ENCODE results near the gene KPNA6. TPM values are rescaled to one million over a fixed set of nuclear protein-coding genes. Genes with fewer than 3 reads are reported as not detected.
A peak's percentile ranks its signal among the peaks of the same experiment; 100 is the strongest.

Gene KPNA6
- total and polyA plus RNA-seq, 2 of the 13 experiments (the other 11 are each of a cell fraction or from before 2014, with no cell fraction given): 22.0 to 47.5 TPM

DNA sequence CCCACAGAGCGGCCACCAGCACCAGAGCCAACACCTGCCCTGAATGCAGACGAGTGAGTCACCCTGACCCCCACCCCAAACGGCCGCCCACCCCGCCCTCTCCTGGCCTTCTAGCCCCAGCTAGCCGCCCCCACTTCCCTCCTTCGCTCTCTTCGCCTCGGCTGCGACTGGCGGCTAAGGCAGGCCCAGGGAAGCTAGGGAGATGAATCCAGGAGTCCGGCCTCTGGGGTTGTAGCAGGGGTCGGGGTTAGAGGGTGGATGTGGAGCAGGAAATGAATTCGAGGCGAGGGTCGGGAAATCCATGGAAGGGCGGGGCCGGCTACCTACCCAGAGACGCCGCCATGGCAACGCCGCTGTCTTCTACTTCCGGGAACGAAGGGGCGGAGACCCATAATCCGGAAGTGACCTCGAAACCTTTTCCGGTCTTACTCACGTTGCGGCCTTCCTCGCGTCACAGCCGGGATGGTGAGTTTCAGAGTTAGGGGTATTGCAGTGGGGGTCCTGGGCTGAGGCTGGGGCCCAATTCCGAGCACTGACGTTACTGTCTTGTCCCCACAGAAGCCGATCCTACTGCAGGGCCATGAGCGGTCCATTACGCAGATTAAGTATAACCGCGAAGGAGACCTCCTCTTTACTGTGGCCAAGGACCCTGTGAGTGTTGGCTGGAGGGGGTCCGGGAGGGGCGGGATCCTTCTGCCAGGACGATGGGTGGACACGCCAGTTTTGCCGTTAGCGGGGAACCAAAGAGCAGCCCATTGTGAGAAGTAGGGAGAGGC, 114.3 kb downstream of the KPNA6 start, which contains the start of the genes EIF3I and TMEM234 (continued):
- TF ChIP-seq EEA1 (CRISPR knock-in tag; IDR thresholded peaks at IDR 0.05; ENCODE audit: borderline replicate concordance) (no peak), SCMH1 (CRISPR knock-in tag; IDR thresholded peaks at IDR 0.05; ENCODE audit: borderline replicate concordance) (no peak), SATB2 (CRISPR knock-in tag; IDR thresholded peaks at IDR 0.05) (no peak), WIZ (CRISPR knock-in tag; IDR thresholded peaks at IDR 0.05) (no peak; the same call in 1 of the 2 replicates), ZNF12 (CRISPR knock-in tag; IDR thresholded peaks at IDR 0.05) (no peak), ZFP82 (CRISPR knock-in tag; IDR thresholded peaks at IDR 0.05; ENCODE audit: borderline replicate concordance) (0 out of 2 replicates have a peak, but pooled peaks have one; percentile 21), TARDBP (CRISPR knock-in tag; IDR thresholded peaks at IDR 0.05) (0 out of 2 replicates have a peak, but pooled peaks have one; percentile 40), KLF9 (CRISPR knock-in tag; IDR thresholded peaks at IDR 0.05; ENCODE audit: low read depth) (no peak), ZNF260 (CRISPR knock-in tag; IDR thresholded peaks at IDR 0.05; ENCODE audit: borderline replicate concordance, low read depth) (no peak), GATA4 (IDR thresholded peaks at IDR 0.05; ENCODE audit: borderline replicate concordance, low read depth) (0 out of 2 replicates have a peak, but pooled peaks have one; percentile 48), ZNF207 (IDR thresholded peaks at IDR 0.05; ENCODE audit: borderline replicate concordance) (no peak), RBM39 (IDR thresholded peaks at IDR 0.05; ENCODE audit: low read depth, low read length, poor library complexity, severe bottlenecking) (no peak), GABPA (IDR thresholded peaks at IDR 0.05; ENCODE audit: low read depth, low read length) (peak; percentile 90), GABPA (CRISPR knock-in tag; IDR thresholded peaks at IDR 0.05; ENCODE audit: low read depth) (peak; percentile 98), ZNF17 (CRISPR knock-in tag; IDR thresholded peaks at IDR 0.05) (no peak), NAIF1 (CRISPR knock-in tag; IDR thresholded peaks at IDR 0.05; ENCODE audit: borderline replicate concordance) (no peak), ZMYM4 (CRISPR knock-in tag; IDR thresholded peaks at IDR 0.05) (peak; percentile 50; the same call in 1 of the 2 replicates), ATF3 (CRISPR knock-in tag; IDR thresholded peaks at IDR 0.05) (no peak), MLLT10 (CRISPR knock-in tag; IDR thresholded peaks at IDR 0.05) (no peak)
- TF ChIP-seq, protein P1, sequence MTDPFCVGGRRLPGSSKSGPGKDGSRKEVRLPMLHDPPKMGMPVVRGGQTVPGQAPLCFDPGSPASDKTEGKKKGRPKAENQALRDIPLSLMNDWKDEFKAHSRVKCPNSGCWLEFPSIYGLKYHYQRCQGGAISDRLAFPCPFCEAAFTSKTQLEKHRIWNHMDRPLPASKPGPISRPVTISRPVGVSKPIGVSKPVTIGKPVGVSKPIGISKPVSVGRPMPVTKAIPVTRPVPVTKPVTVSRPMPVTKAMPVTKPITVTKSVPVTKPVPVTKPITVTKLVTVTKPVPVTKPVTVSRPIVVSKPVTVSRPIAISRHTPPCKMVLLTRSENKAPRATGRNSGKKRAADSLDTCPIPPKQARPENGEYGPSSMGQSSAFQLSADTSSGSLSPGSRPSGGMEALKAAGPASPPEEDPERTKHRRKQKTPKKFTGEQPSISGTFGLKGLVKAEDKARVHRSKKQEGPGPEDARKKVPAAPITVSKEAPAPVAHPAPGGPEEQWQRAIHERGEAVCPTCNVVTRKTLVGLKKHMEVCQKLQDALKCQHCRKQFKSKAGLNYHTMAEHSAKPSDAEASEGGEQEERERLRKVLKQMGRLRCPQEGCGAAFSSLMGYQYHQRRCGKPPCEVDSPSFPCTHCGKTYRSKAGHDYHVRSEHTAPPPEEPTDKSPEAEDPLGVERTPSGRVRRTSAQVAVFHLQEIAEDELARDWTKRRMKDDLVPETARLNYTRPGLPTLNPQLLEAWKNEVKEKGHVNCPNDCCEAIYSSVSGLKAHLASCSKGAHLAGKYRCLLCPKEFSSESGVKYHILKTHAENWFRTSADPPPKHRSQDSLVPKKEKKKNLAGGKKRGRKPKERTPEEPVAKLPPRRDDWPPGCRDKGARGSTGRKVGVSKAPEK (CRISPR knock-in tag; IDR thresholded peaks at IDR 0.05; ENCODE audit: borderline replicate concordance): no peak
- TF ChIP-seq, protein P2, sequence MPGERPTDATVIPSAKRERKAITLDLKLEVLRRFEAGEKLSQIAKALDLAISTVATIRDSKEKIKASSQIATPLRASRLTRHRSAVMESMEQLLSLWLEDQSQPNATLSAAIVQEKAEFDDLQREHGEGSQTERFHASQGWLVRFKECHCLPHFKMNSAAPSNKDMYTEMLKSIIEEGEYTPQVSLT (CRISPR knock-in tag; IDR thresholded peaks at IDR 0.05; ENCODE audit: borderline replicate concordance, low read depth): no peak
- TF ChIP-seq, protein P3, sequence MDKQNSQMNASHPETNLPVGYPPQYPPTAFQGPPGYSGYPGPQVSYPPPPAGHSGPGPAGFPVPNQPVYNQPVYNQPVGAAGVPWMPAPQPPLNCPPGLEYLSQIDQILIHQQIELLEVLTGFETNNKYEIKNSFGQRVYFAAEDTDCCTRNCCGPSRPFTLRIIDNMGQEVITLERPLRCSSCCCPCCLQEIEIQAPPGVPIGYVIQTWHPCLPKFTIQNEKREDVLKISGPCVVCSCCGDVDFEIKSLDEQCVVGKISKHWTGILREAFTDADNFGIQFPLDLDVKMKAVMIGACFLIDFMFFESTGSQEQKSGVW (CRISPR knock-in tag; IDR thresholded peaks at IDR 0.05; ENCODE audit: borderline replicate concordance): no peak
- TF ChIP-seq, protein P4, sequence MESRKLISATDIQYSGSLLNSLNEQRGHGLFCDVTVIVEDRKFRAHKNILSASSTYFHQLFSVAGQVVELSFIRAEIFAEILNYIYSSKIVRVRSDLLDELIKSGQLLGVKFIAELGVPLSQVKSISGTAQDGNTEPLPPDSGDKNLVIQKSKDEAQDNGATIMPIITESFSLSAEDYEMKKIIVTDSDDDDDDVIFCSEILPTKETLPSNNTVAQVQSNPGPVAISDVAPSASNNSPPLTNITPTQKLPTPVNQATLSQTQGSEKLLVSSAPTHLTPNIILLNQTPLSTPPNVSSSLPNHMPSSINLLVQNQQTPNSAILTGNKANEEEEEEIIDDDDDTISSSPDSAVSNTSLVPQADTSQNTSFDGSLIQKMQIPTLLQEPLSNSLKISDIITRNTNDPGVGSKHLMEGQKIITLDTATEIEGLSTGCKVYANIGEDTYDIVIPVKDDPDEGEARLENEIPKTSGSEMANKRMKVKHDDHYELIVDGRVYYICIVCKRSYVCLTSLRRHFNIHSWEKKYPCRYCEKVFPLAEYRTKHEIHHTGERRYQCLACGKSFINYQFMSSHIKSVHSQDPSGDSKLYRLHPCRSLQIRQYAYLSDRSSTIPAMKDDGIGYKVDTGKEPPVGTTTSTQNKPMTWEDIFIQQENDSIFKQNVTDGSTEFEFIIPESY (CRISPR knock-in tag; IDR thresholded peaks at IDR 0.05): no peak
